GM18507 (cell line): Measurements from ENCODE around the gene CBFA2T2.
"Not testable (repeated sequence)": the region's sequence is repeated elsewhere in the genome, so short reads cannot be mapped to it uniquely, and the experiment has no call there.

Source experiments
- DNase-seq: peaks from one replicate; pipeline ENCODE4 v3.0.0; 2011; ENCODE audit warnings: low read depth; ENCODE audit not compliant: insufficient read length; ENCODE audit errors: extremely low spot score
- FAIRE-seq: peaks from 2 replicates; lab custom pipeline; 2011; peaks lifted over from hg19 to GRCh38; lab: Jason Lieb, UNC

CBFA2T2 gene

GRCh38 chr20:33566781-33567603, 77.1 kb downstream of the CBFA2T2 start:
- DNase-seq = no peak
- no peak for FAIRE-seq

DNA sequence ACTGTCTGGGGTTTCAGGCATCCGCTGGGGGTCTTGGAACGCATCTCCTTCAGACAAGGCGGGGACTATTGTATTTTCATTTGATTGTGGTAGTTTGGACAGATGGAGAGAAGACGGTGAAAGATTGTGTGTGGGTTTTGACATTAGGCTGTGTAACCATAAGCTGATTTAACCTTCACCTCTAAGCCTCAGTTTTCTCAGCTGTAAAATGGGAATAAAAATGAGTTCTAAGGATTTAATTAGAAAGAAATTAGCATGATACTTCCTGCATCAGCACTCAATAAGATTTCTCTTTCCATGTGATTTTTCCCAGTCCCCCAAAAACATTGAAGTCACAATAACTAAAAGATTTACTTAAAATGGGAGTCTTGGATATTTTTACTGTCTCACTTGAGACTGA, 78.1 kb downstream of the CBFA2T2 start:
- no peak for FAIRE-seq
- DNase-seq = no peak

DNA sequence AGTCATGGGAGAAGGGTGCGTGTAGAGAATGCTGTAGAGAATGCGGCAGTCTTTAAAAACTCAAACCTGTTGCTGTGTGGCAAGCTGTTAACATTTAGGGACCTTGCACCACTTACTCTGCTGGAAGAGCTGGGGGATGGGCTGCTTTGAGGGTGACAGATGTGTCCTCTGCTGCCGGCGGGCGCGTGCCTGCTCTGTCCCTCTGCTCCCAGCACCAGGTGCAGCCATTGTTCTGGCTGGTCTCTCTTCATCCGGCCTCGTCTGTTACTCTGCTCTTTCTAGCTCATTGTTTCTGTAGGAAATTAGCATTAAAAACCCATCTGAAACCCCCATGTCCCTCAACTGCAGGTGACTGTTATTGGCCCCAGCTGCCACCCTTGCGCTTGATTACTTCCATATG, 78.5 kb downstream of the CBFA2T2 start:
- DNase-seq (no peak), FAIRE-seq (no peak)

- FAIRE-seq (no peak), DNase-seq (no peak)
Observed at GRCh38 chr20:33568868-33569801, 79.2 kb downstream of the CBFA2T2 start.

GRCh38 chr20:33569802-33570391, 80.0 kb downstream of the CBFA2T2 start:
- no peak for FAIRE-seq
- DNase-seq = no peak

GRCh38 chr20:33570743-33571142, 80.8 kb downstream of the CBFA2T2 start:
- no peak for DNase-seq
- FAIRE-seq = peak; percentile 60

DNA sequence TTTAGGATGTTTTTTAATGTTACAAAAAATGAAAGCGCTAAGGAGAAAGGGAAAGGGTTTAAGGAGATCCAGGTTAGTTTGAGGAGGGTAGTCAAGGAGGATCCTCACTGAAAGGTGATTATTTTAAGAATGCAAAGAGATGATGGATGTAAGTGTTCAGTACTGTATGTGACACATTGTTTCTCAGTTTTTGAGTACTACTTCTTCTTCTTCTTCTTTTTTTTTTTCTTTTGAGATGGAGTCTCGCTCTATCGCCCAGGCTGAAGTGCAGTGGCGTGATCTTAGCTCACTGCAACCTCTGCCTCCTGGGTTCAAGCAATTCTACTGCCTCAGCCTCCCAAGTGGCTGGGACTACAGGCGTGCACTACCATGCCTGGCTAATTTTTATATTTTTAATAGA, 83.4 kb downstream of the CBFA2T2 start:
- not testable (repeated sequence) for FAIRE-seq, DNase-seq

- FAIRE-seq (no peak), DNase-seq (no peak)
Observed at GRCh38 chr20:33575282-33575681, 85.4 kb downstream of the CBFA2T2 start.

GRCh38 chr20:33576432-33577125, 86.7 kb downstream of the CBFA2T2 start:
- FAIRE-seq (no peak), DNase-seq (no peak)

- FAIRE-seq = no peak
- no peak for DNase-seq
Observed at GRCh38 chr20:33578510-33578909, 88.6 kb downstream of the CBFA2T2 start.

DNA sequence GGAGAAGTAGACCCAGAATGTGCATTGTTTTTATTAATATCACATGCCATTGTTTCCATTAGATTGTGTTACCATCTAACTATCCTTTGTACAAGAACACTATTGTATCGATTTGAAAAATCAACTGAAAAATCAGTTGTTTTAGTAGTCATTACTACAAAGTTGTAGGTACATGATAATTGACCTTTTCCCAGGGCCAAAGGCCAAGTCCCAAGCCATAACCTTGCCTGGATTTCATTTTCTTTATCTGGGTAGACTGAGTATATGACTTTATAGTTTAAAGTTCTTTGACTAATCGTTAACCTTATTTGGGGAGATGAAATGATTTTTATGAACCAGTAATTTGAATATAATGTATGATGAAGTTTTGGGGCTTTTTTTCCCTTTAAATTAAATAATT, 93.2 kb downstream of the CBFA2T2 start:
- no peak for FAIRE-seq
- no peak for DNase-seq

- FAIRE-seq (no peak), DNase-seq (no peak)
Observed at GRCh38 chr20:33584976-33585375, 95.1 kb downstream of the CBFA2T2 start.

GRCh38 chr20:33585413-33585812, 95.5 kb downstream of the CBFA2T2 start:
- FAIRE-seq (no peak), DNase-seq (no peak)

GRCh38 chr20:33589059-33589458, 99.2 kb downstream of the CBFA2T2 start:
- DNase-seq (no peak), FAIRE-seq (no peak)

GRCh38 chr20:33591901-33592300, 102.0 kb downstream of the CBFA2T2 start:
- not testable (repeated sequence) for DNase-seq
- peak; percentile 56 for FAIRE-seq

DNA sequence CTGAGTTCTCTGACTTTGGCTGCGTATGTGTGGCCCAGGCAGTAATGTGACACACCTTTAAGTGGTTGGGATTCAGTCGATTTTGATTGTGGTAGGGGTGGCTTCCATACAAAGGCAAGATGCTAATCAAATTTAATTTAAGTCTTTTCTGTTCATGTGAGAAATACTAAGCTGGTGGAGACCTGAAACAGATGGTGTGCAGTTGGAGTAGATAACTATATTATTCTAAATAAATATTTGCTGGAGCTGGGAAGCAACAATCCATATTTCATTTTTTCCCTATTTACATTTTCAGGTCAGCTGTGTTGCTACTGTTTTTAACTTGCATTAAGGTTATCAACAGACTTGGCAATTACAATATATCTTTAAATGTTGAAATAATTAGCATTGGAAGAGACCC, 104.8 kb downstream of the CBFA2T2 start:
- FAIRE-seq (no peak), DNase-seq (no peak)

DNA sequence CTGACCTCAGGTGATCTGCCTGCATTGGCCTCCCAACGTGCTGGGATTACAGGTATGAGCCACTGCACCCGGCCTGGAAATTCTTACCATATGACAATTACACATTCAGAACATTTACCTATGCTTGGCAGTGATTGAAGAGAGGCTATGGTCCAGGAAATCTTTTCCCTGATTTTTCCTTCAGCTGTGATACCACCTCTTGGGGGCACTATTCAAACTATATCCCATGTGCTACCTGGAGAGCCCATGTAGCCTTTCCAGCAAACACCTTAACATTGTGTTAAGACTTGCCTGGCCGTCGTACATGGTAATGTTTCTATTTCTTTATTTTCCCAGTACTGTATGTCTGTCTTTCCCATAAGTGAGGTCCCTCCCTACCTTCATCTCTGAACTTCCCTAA, 110.5 kb downstream of the CBFA2T2 start:
- DNase-seq (no peak), FAIRE-seq (no peak)

DNA sequence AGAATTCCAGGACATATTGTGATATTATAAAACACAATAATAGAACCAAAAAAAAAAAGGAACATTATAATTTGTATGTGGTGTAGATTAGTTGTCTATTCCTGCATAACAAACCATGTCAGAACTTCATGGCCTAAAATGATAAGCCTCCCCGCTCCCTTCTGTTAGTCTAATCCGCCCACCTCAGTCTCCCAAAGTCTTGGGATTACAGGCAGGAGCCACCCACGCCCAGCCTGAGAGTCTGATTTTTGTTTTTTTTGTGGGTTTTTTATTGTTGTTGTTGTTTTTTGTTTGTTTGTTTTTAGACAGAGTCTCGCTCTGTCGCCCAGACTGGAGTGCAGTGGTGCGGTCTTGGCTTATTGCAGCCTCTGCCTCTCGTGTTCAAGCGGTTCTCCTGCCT, 111.1 kb downstream of the CBFA2T2 start:
- FAIRE-seq (no peak), DNase-seq (no peak)

DNA sequence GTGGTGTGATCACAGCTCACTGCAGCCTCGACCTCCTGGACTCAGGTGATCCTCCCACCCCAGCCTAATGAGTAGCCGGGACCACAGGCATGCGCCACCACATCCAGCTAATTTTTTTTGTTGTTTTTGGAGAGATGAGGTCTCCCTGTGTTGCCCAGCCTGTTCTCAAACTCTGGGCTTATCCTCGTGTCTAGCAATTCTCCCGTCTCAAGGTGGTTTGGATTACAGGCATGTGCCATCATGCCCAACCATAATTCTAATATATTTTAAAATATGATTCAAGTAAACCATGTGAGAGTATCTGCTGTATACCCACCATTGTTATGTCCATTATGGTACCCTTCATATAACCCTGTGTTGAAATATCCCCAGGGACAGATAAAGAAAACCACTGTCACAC, 112.0 kb downstream of the CBFA2T2 start:
- DNase-seq = no peak
- no peak for FAIRE-seq
